ENCODE data around the gene CDH15. TPM values are rescaled to one million over a fixed set of nuclear protein-coding genes. Genes with fewer than 3 reads are reported as not detected.
A peak's percentile ranks its signal among the peaks of the same experiment; 100 is the strongest.

CDH15 gene
- polyA plus RNA-seq, 2 of the 4 experiments (the other 2 are of a cell fraction), result 0.05 to 0.08 TPM

GRCh38 chr16:89169778-89170177 is 1.8 kb upstream of the CDH15 start:
- 68% methylated on average over 5 of the region's 14 CpGs for WGBS (ENCODE audit: missing lambda C conversion rate)
- Histone ChIP-seq H3K4me3 (no peak overlapping the region), H3K4me2 (no peak overlapping the region), H3K4me1 (peaks cover 21% of the 10 kb centered on the region), H3K9me3 (no peaks in the 10 kb centered on the region), H3K27ac (no peak overlapping the region)
- no peak for ATAC-seq
- CTCF ChIA-PET, result interaction anchor here (0.6 kb wide), 2 partner anchors 353 to 386 kb away, joined by 3 read pairs; no protein-coding TSS in a partner anchor
- no peak for FAIRE-seq
- no peak for DNase-seq (ENCODE audit: low read depth in 1 of 2, low spot score in 1 of 2)
- TF ChIP-seq ESRRA (IDR thresholded peaks at IDR 0.05; ENCODE audit: borderline replicate concordance, low read length) (no peak), FOSB (CRISPR knock-in tag; IDR thresholded peaks at IDR 0.05) (no peak), CBX8 (IDR thresholded peaks at IDR 0.05) (no peak), FOSL2 (IDR thresholded peaks at IDR 0.05) (no peak), FOSL2 (CRISPR knock-in tag; IDR thresholded peaks at IDR 0.05) (no peak), PHF8 (IDR thresholded peaks at IDR 0.05; ENCODE audit: borderline replicate concordance, low read depth) (no peak), NPAS2 (CRISPR knock-in tag; IDR thresholded peaks at IDR 0.05; ENCODE audit: borderline replicate concordance) (no peak), RNF2 (IDR thresholded peaks at IDR 0.05; ENCODE audit: borderline replicate concordance, low read depth) (no peak), POLR2A (IDR thresholded peaks at IDR 0.05; ENCODE audit: low read length) (no peak), JUNB (IDR thresholded peaks at IDR 0.05) (no peak), ATOH8 (CRISPR knock-in tag; IDR thresholded peaks at IDR 0.05; ENCODE audit: low read depth) (no peak), SREBF2 (IDR thresholded peaks at IDR 0.05) (no peak)
- POLR2A ChIA-PET, result no interaction called here

GRCh38 chr16:89170346-89171215 is 967 bp upstream of the CDH15 start:
- no peak for FAIRE-seq
- Histone ChIP-seq H3K4me1 (peaks cover 21% of the 10 kb centered on the region), H3K27ac (peak overlapping the region in 1 of 2 experiments; percentile 67; a peak in 2 of 6 replicates), H3K4me3 (peak overlapping the region; percentile 37; the same call in 2 of the 3 replicates), H3K4me2 (peak overlapping the region; percentile 85), H3K9me3 (no peaks in the 10 kb centered on the region)
- peak in 1 of 2 experiments; percentile 41 for DNase-seq (ENCODE audit: low read depth in 1 of 2, low spot score in 1 of 2)
- ChIA-PET POLR2A (no interaction called here), CTCF (interaction anchor here (0.6 to 1.8 kb wide), 4 partner anchors 230 to 433 kb away, joined by 3 to 6 read pairs (median 4); partner anchors contain the start of gene APRT)
- no peak for TF ChIP-seq RNF2 (IDR thresholded peaks at IDR 0.05; ENCODE audit: borderline replicate concordance, low read depth)
- TF ChIP-seq FOSL2 (IDR thresholded peaks at IDR 0.05), result no peak
- TF ChIP-seq FOSL2 (CRISPR knock-in tag; IDR thresholded peaks at IDR 0.05), result no peak
- TF ChIP-seq TP53 (CRISPR knock-in tag; IDR thresholded peaks at IDR 0.05), result no peak
- no peak for TF ChIP-seq HOXB5 (CRISPR knock-in tag; IDR thresholded peaks at IDR 0.05)
- TF ChIP-seq FOXS1 (CRISPR knock-in tag; IDR thresholded peaks at IDR 0.05), result no peak
- no peak for TF ChIP-seq EHF (CRISPR knock-in tag; IDR thresholded peaks at IDR 0.05)
- TF ChIP-seq E2F6 (IDR thresholded peaks at IDR 0.05; ENCODE audit: borderline replicate concordance, low read depth), result no peak
- TF ChIP-seq RAD21 (conservative IDR thresholded peaks at IDR 0.05 in 1 of 2, IDR thresholded peaks at IDR 0.05 in 1 of 2), result 0 out of 5 replicates have a peak, but pooled peaks of 1 of the 2 experiments have one; percentile 11
- no peak for TF ChIP-seq HOXA7 (CRISPR knock-in tag; IDR thresholded peaks at IDR 0.05)
- no peak for TF ChIP-seq BCL3 (IDR thresholded peaks at IDR 0.05)
- no peak for TF ChIP-seq EP300 (IDR thresholded peaks at IDR 0.05)
- no peak for TF ChIP-seq ZC3H11A (IDR thresholded peaks at IDR 0.05)
- TF ChIP-seq CHD2 (IDR thresholded peaks at IDR 0.05; ENCODE audit: low read length, partially characterized antibody), result no peak
- TF ChIP-seq USF2 (IDR thresholded peaks at IDR 0.05), result no peak
- TF ChIP-seq HMGXB4 (CRISPR knock-in tag; IDR thresholded peaks at IDR 0.05; ENCODE audit: borderline replicate concordance), result no peak
- TF ChIP-seq RFX5 (IDR thresholded peaks at IDR 0.05), result no peak
- no peak for TF ChIP-seq KDM1A (IDR thresholded peaks at IDR 0.05; ENCODE audit: low read depth)
- peak; percentile 17; the same call in 1 of the 3 replicates for TF ChIP-seq CTCF (IDR thresholded peaks at IDR 0.05)
- 46% methylated on average over 28 of the region's 34 CpGs for WGBS (ENCODE audit: missing lambda C conversion rate)
- no peak; a peak in 1 of 6 replicates for ATAC-seq

Data from A549 (cell line).